Measurements from ENCODE around the gene PNMA8A. TPM values are rescaled to one million over a fixed set of nuclear protein-coding genes. Genes with fewer than 3 reads are reported as not detected.

PNMA8A gene
- total RNA-seq, 2 donors from 2014 or later = 17.3 to 32.5 TPM

- H3K4me3 Mint-ChIP-seq = no peak overlapping the region
- no peaks in the 10 kb centered on the region for H3K27me3 Mint-ChIP-seq (ENCODE audit: insufficient read depth)
- no peak overlapping the region for H3K27ac ChIP-seq (ENCODE audit: low read depth, low read length)
- no peak overlapping the region for H3K27ac Mint-ChIP-seq
- no peaks in the 10 kb centered on the region for H3K27me3 ChIP-seq (ENCODE audit: control insufficient read depth, insufficient read depth, low read length, poor library complexity, severe bottlenecking)
- TF ChIP-seq CTCF (conservative IDR thresholded peaks at IDR 0.05) = no peak
- H3K9me3 Mint-ChIP-seq = no peaks in the 10 kb centered on the region
- no peak overlapping the region for H3K9ac ChIP-seq (ENCODE audit: extremely low read depth, low read length, poor library complexity, severe bottlenecking)
- no peaks in the 10 kb centered on the region for H3K4me1 Mint-ChIP-seq
- H3K4me3 ChIP-seq (ENCODE audit: low read length) = no peak overlapping the region
- no peaks in the 10 kb centered on the region for H3K36me3 ChIP-seq (ENCODE audit: control insufficient read depth, insufficient read depth, low read length)
- peaks cover 5% of the 10 kb centered on the region for H3K36me3 Mint-ChIP-seq (ENCODE audit: low read depth)
- no peaks in the 10 kb centered on the region for H3K9me3 ChIP-seq (ENCODE audit: control insufficient read depth, low read length)
- 93 to 100% methylated on average over 1 of the region's 1 CpG for WGBS, 2 experiments (ENCODE audit: insufficient coverage in 1 of 2, insufficient read length in 1 of 2)
- H3K4me1 ChIP-seq (ENCODE audit: control insufficient read depth, insufficient read depth, low read length) = no peaks in the 10 kb centered on the region
- no peak for DNase-seq
Measured at GRCh38 chr19:46460981-46461380, 10.4 kb downstream of the PNMA8A start.

GRCh38 chr19:46460055-46460454 is 11.3 kb downstream of the PNMA8A start:
- H3K4me3 ChIP-seq (ENCODE audit: low read length) = no peak overlapping the region
- WGBS, 2 experiments (ENCODE audit: insufficient coverage in 1 of 2, insufficient read length in 1 of 2) = 92 to 94% methylated on average over 1 to 2 of the region's 2 CpGs
- no peaks in the 10 kb centered on the region for H3K36me3 ChIP-seq (ENCODE audit: control insufficient read depth, insufficient read depth, low read length)
- Mint-ChIP-seq H3K27ac (no peak overlapping the region), H3K4me3 (no peak overlapping the region), H3K9me3 (peaks cover 2% of the 10 kb centered on the region), H3K36me3 (ENCODE audit: low read depth) (no peaks in the 10 kb centered on the region), H3K27me3 (ENCODE audit: insufficient read depth) (no peaks in the 10 kb centered on the region), H3K4me1 (no peaks in the 10 kb centered on the region)
- TF ChIP-seq CTCF (conservative IDR thresholded peaks at IDR 0.05) = no peak
- H3K9ac ChIP-seq (ENCODE audit: extremely low read depth, low read length, poor library complexity, severe bottlenecking) = no peak overlapping the region
- H3K9me3 ChIP-seq (ENCODE audit: control insufficient read depth, low read length) = no peaks in the 10 kb centered on the region
- H3K27ac ChIP-seq (ENCODE audit: low read depth, low read length) = no peak overlapping the region
- DNase-seq = no peak
- no peaks in the 10 kb centered on the region for H3K27me3 ChIP-seq (ENCODE audit: control insufficient read depth, insufficient read depth, low read length, poor library complexity, severe bottlenecking)
- H3K4me1 ChIP-seq (ENCODE audit: control insufficient read depth, insufficient read depth, low read length) = no peaks in the 10 kb centered on the region

- H3K9ac ChIP-seq (ENCODE audit: extremely low read depth, low read length, poor library complexity, severe bottlenecking) = no peak overlapping the region
- Mint-ChIP-seq H3K36me3 (ENCODE audit: low read depth) (no peaks in the 10 kb centered on the region), H3K27me3 (ENCODE audit: insufficient read depth) (no peaks in the 10 kb centered on the region), H3K27ac (no peak overlapping the region), H3K4me1 (no peaks in the 10 kb centered on the region), H3K9me3 (peaks cover 2% of the 10 kb centered on the region), H3K4me3 (no peak overlapping the region)
- H3K4me3 ChIP-seq (ENCODE audit: low read length) = no peak overlapping the region
- H3K4me1 ChIP-seq (ENCODE audit: control insufficient read depth, insufficient read depth, low read length) = no peaks in the 10 kb centered on the region
- H3K27ac ChIP-seq (ENCODE audit: low read depth, low read length) = no peak overlapping the region
- no peaks in the 10 kb centered on the region for H3K36me3 ChIP-seq (ENCODE audit: control insufficient read depth, insufficient read depth, low read length)
- 93 to 100% methylated on average over 3 to 4 of the region's 5 CpGs for WGBS, 2 experiments (ENCODE audit: insufficient coverage in 1 of 2, insufficient read length in 1 of 2)
- DNase-seq = no peak
- no peaks in the 10 kb centered on the region for H3K27me3 ChIP-seq (ENCODE audit: control insufficient read depth, insufficient read depth, low read length, poor library complexity, severe bottlenecking)
- H3K9me3 ChIP-seq (ENCODE audit: control insufficient read depth, low read length) = no peaks in the 10 kb centered on the region
- no peak for TF ChIP-seq CTCF (conservative IDR thresholded peaks at IDR 0.05)
Measured at GRCh38 chr19:46456930-46457329, 14.4 kb downstream of the PNMA8A start.
